Measurements from ENCODE around the gene ARMC2. TPM values are rescaled to one million over a fixed set of nuclear protein-coding genes. Genes with fewer than 3 reads are reported as not detected.
A peak's percentile ranks its signal among the peaks of the same experiment; 100 is the strongest.
"Not testable (repeated sequence)": the region's sequence is repeated elsewhere in the genome, so short reads cannot be mapped to it uniquely, and the experiment has no call there.

Gene ARMC2
- total RNA-seq, 5 donors from 2014 or later (not counting 1 experiment from before 2014, with no cell fraction given) = 6.4 to 10.0 (median 8.1) TPM

DNA sequence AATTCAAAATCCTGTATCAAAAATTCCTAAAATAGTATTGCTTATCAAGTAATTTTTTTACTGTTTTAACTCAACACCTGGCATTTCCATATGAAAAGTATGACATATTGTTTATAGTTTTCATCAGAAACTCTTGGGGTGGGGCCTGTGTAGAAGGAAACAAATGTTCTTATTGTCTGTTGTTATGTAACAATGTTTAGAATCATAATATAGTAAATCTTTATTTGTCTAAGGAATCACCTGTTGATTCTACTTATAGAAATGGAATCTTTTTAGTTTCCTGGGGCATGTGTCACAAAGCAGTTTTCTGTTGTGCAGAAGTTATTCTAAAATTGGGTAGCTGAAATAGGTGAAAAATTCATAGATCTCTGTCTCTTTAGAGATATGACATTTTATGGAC lies 4.9 kb downstream of the ARMC2 start:
- DNase-seq (no peak), ATAC-seq (replicated peaks in 1 of 4) (no peak)
- H3K27me3 Mint-ChIP-seq = no peaks in the 10 kb centered on the region
- CTCF ChIA-PET = no interaction called here
- no peak overlapping the region for H3K4me3 ChIP-seq (ENCODE audit: control insufficient read depth in 1 of 2, extremely low read depth in 1 of 2, low read length in 1 of 2)
- no peak overlapping the region for H3K27ac ChIP-seq (ENCODE audit: low read length)
- peaks cover 4 to 11% (median 4%) of the 10 kb centered on the region in 3 donors for H3K9me3 Mint-ChIP-seq
- no peaks in the 10 kb centered on the region for H3K27me3 ChIP-seq (replicated peaks in 1 of 2; ENCODE audit: control insufficient read depth in 2 of 2, extremely low read depth in 1 of 2, insufficient read depth in 2 of 2, low read length in 1 of 2)
- H3K4me1 ChIP-seq (ENCODE audit: control insufficient read depth in 1 of 2, extremely low read depth in 1 of 2, insufficient read depth in 2 of 2, low read length in 2 of 2) = peaks cover 0 to 6% of the 10 kb centered on the region in 2 experiments
- no peak overlapping the region for H3K27ac Mint-ChIP-seq
- POLR2A ChIA-PET = no interaction called here
- peaks cover 17 to 19% (median 18%) of the 10 kb centered on the region in 3 donors for H3K4me1 Mint-ChIP-seq
- peaks cover 5 to 27% of the 10 kb centered on the region in 2 donors for H3K36me3 ChIP-seq (ENCODE audit: control insufficient read depth in 2 of 2, extremely low read depth in 1 of 2, insufficient read depth in 1 of 2, low read length in 1 of 2)
- peaks cover 2% of the 10 kb centered on the region for H3K9me3 ChIP-seq
- H3K36me3 Mint-ChIP-seq = peaks cover 39% of the 10 kb centered on the region
- no peak overlapping the region for H3K4me3 Mint-ChIP-seq

DNA sequence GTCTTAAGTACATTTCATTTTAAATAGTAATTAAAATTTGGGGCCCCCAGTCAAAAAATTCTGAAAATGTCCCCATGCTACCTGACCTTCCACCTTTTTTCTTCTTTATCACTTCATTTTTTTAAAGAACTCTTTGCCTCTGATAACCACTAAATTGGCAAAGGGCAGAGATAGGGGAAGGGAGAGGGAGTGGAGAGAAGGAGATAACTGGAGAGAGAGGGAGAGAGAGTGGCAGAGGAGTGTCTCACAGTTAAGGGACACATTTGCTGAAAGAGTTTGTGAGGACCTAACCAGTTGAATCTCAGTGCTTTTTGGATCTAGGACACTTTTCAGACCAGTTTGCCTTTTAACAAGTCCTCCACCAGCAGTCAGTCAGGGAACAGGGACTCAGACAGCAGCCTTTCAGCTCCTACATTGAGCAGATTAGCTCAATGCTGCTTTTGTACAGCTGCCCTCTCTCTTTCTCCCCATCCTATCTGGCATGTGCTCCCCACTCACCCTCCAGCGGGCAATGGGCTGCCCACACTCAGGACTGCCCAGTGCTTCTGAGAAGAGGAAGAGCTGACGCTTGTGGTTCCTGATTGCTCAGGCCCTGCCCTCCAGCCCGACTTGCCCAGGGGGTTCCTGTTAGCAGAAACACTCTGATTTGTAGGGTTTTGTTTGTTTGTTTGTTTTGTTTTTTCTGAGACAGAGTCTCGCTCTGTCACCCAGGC lies 14.4 kb downstream of the ARMC2 start:
- Histone ChIP-seq H3K36me3 (ENCODE audit: control insufficient read depth in 2 of 2, extremely low read depth in 1 of 2, insufficient read depth in 1 of 2, low read length in 1 of 2) (peaks cover 4 to 12% of the 10 kb centered on the region in 2 donors), H3K9me3 (no peaks in the 10 kb centered on the region), H3K4me1 (ENCODE audit: control insufficient read depth in 1 of 2, extremely low read depth in 1 of 2, insufficient read depth in 2 of 2, low read length in 2 of 2) (peaks cover 0 to 5% of the 10 kb centered on the region in 2 experiments), H3K27me3 (replicated peaks in 1 of 2; ENCODE audit: control insufficient read depth in 2 of 2, extremely low read depth in 1 of 2, insufficient read depth in 2 of 2, low read length in 1 of 2) (no peaks in the 10 kb centered on the region), H3K27ac (ENCODE audit: low read length) (no peak overlapping the region), H3K4me3 (ENCODE audit: control insufficient read depth in 1 of 2, extremely low read depth in 1 of 2, low read length in 1 of 2) (no peak overlapping the region)
- Mint-ChIP-seq H3K4me1 (peaks cover 7 to 16% (median 14%) of the 10 kb centered on the region in 3 donors), H3K4me3 (no peak overlapping the region), H3K27me3 (no peaks in the 10 kb centered on the region), H3K9me3 (peaks cover 0 to under 1% (median under 1%) of the 10 kb centered on the region in 3 donors), H3K36me3 (peaks cover 43% of the 10 kb centered on the region), H3K27ac (no peak overlapping the region)
- peak in 1 of 35 experiments; percentile 27 for DNase-seq
- ATAC-seq (replicated peaks in 1 of 4) = no peak
- 82% methylated on average over 3 of the region's 4 CpGs for WGBS (ENCODE audit: insufficient coverage)
- ChIA-PET POLR2A (interaction anchor here in 1 of 2 donors (0.5 kb wide), 1 partner anchor 136 kb away, joined by 3 read pairs; no protein-coding TSS in a partner anchor), CTCF (no interaction called here)

DNA sequence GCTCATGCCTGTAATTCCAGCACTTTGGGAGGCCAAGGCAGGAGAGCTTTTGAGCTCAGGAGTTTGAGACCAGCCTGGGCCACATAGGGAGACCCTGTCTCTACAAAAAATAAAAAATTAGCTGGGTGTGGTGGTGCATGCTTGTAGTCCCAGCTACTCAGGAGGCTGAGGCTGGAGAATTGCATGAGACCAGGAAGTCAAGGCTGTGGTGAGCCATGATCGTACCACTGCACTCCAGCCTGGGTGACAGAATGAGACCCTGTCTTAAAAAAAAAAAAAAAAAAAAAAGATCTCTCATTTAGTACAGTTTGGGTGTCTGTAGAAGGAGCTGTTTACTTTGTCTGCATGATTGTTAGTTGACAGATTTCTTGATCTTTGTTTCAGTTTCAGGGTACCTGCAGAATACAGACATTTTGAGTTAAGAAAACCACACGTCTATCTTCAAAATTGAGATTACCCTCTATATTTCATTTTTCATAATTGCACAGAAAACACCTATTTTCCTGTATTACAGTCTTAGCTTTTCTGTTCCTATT lies 17.6 kb downstream of the ARMC2 start:
- H3K4me3 ChIP-seq (ENCODE audit: control insufficient read depth in 1 of 2, extremely low read depth in 1 of 2, low read length in 1 of 2); H3K4me1 ChIP-seq (ENCODE audit: control insufficient read depth in 1 of 2, extremely low read depth in 1 of 2, insufficient read depth in 2 of 2, low read length in 2 of 2); H3K9me3 ChIP-seq; DNase-seq; H3K27me3 ChIP-seq (replicated peaks in 1 of 2; ENCODE audit: control insufficient read depth in 2 of 2, extremely low read depth in 1 of 2, insufficient read depth in 2 of 2, low read length in 1 of 2); H3K9me3 Mint-ChIP-seq; H3K27me3 Mint-ChIP-seq; H3K36me3 ChIP-seq (ENCODE audit: control insufficient read depth in 2 of 2, extremely low read depth in 1 of 2, insufficient read depth in 1 of 2, low read length in 1 of 2); H3K4me3 Mint-ChIP-seq; H3K27ac ChIP-seq (ENCODE audit: low read length): not testable (repeated sequence)
- ChIA-PET CTCF (interaction anchor here in 1 of 2 donors (0.6 to 1.0 kb wide), 4 partner anchors 30 to 589 kb away, joined by 3 to 7 read pairs (median 4); no protein-coding TSS in a partner anchor), POLR2A (interaction anchor here (0.5 to 0.7 kb wide), 4 partner anchors 17 to 532 kb away, joined by 3 to 12 read pairs (median 6); no protein-coding TSS in a partner anchor)
- peaks cover 37% of the 10 kb centered on the region for H3K36me3 Mint-ChIP-seq
- WGBS (ENCODE audit: insufficient coverage) = no CpG with 5 or more reads among the region's 2 CpGs
- peak in 3 of 4 experiments; percentile 19 to 55 (median 44) for ATAC-seq (replicated peaks in 1 of 4)
- H3K27ac Mint-ChIP-seq = peak overlapping the region; percentile 36 to 80
- peaks cover 16 to 20% (median 19%) of the 10 kb centered on the region in 3 donors for H3K4me1 Mint-ChIP-seq

DNA sequence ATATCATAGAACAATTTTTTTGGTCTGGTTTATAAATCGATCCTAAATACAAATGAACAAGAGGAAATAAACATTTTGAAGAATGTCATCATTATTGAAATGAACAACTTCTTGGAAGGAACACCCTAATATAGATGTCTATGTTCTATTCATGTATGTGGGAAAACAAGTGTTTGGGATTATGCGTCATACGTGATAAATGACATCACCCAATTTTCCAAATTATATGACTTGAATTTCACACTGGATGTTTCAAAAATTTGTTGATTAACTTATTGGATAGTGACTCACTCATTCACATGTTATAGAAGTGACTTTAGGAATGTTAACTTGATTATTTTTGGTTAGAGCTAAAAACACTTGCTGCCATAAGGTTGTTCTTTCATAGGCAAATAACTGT lies 18.6 kb downstream of the ARMC2 start:
- Histone ChIP-seq H3K36me3 (ENCODE audit: control insufficient read depth in 2 of 2, extremely low read depth in 1 of 2, insufficient read depth in 1 of 2, low read length in 1 of 2) (peaks cover 3 to 5% of the 10 kb centered on the region in 2 donors), H3K27me3 (replicated peaks in 1 of 2; ENCODE audit: control insufficient read depth in 2 of 2, extremely low read depth in 1 of 2, insufficient read depth in 2 of 2, low read length in 1 of 2) (no peaks in the 10 kb centered on the region), H3K4me3 (ENCODE audit: control insufficient read depth in 1 of 2, extremely low read depth in 1 of 2, low read length in 1 of 2) (no peak overlapping the region), H3K27ac (ENCODE audit: low read length) (no peak overlapping the region), H3K4me1 (ENCODE audit: control insufficient read depth in 1 of 2, extremely low read depth in 1 of 2, insufficient read depth in 2 of 2, low read length in 2 of 2) (peaks cover 0 to 18% of the 10 kb centered on the region in 2 experiments), H3K9me3 (no peaks in the 10 kb centered on the region)
- ATAC-seq (replicated peaks in 1 of 4) (no peak), DNase-seq (no peak)
- no peaks in the 10 kb centered on the region for H3K9me3 Mint-ChIP-seq
- H3K27me3 Mint-ChIP-seq = no peaks in the 10 kb centered on the region
- no peak overlapping the region for H3K27ac Mint-ChIP-seq
- WGBS (ENCODE audit: insufficient coverage) = no CpG with 5 or more reads among the region's 3 CpGs
- peaks cover 21 to 29% (median 28%) of the 10 kb centered on the region in 3 donors for H3K4me1 Mint-ChIP-seq
- POLR2A ChIA-PET = interaction anchor here in 1 of 2 donors (0.6 kb wide), 1 partner anchor 150 kb away, joined by 3 read pairs; no protein-coding TSS in a partner anchor
- H3K4me3 Mint-ChIP-seq = no peak overlapping the region
- CTCF ChIA-PET = no interaction called here
- H3K36me3 Mint-ChIP-seq = peaks cover 36% of the 10 kb centered on the region

DNA sequence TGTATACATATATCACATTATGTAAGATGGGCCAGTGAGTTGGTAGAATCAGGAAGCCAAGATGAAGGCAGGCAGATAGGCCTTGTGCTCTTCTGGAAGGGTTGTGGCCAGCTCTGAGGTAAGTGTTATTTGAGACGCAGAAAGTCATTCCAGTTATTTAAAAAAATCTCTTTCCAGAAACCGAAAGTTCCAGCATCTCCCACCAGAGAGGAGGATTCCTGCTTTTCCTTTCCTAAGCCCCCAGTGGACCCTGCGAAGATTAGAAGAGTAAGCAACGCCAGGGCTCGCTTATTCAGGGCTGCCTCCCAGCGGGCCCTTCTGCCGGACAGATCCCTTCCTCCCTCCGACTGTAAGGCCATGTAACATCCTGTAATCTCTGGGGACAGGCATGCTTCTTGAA lies 20.4 kb downstream of the ARMC2 start:
- Histone ChIP-seq H3K9me3 (no peaks in the 10 kb centered on the region), H3K27ac (ENCODE audit: low read length) (no peak overlapping the region), H3K4me3 (ENCODE audit: control insufficient read depth in 1 of 2, extremely low read depth in 1 of 2, low read length in 1 of 2) (no peak overlapping the region), H3K27me3 (replicated peaks in 1 of 2; ENCODE audit: control insufficient read depth in 2 of 2, extremely low read depth in 1 of 2, insufficient read depth in 2 of 2, low read length in 1 of 2) (no peaks in the 10 kb centered on the region), H3K36me3 (ENCODE audit: control insufficient read depth in 2 of 2, extremely low read depth in 1 of 2, insufficient read depth in 1 of 2, low read length in 1 of 2) (peaks cover 3 to 5% of the 10 kb centered on the region in 2 donors), H3K4me1 (ENCODE audit: control insufficient read depth in 1 of 2, extremely low read depth in 1 of 2, insufficient read depth in 2 of 2, low read length in 2 of 2) (peaks cover 0 to 36% of the 10 kb centered on the region in 2 experiments)
- Mint-ChIP-seq H3K36me3 (peaks cover 37% of the 10 kb centered on the region), H3K27me3 (no peaks in the 10 kb centered on the region), H3K27ac (no peak overlapping the region), H3K9me3 (no peaks in the 10 kb centered on the region), H3K4me1 (peaks cover 30 to 45% (median 41%) of the 10 kb centered on the region in 3 donors), H3K4me3 (no peak overlapping the region)
- WGBS (ENCODE audit: insufficient coverage) = 100% methylated on average over 3 of the region's 8 CpGs
- POLR2A ChIA-PET = interaction anchor here in 1 of 2 donors (0.6 kb wide), 1 partner anchor 139 kb away, joined by 3 read pairs; no protein-coding TSS in a partner anchor
- ATAC-seq (replicated peaks in 1 of 4) (no peak), DNase-seq (no peak)
- CTCF ChIA-PET = no interaction called here

DNA sequence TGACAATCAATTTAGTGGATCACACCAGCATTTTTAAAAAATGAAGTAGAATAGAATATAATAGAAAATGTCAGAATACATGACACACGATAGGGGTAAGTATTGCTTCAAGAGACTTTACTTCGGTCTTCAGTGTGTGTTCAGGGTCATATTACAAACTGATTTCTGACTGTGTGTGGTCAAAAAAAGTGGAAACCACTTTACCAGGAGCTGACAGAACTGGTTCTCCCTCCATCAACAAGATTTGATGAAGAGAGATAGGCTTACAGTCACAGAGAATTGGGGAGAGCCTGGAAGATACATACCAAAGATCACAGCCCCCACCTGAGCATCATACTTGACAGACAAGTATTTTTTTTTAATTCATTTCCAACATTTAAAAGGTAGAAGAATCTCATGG lies 21.7 kb downstream of the ARMC2 start:
- 90% methylated on average over 2 of the region's 2 CpGs for WGBS (ENCODE audit: insufficient coverage)
- Mint-ChIP-seq H3K27me3 (no peaks in the 10 kb centered on the region), H3K27ac (peak overlapping the region in 1 of 2 donors; percentile 35), H3K36me3 (peaks cover 31% of the 10 kb centered on the region), H3K4me3 (no peak overlapping the region), H3K4me1 (peaks cover 39 to 54% (median 51%) of the 10 kb centered on the region in 3 donors), H3K9me3 (no peaks in the 10 kb centered on the region)
- peaks cover 2 to 47% of the 10 kb centered on the region in 2 experiments for H3K4me1 ChIP-seq (ENCODE audit: control insufficient read depth in 1 of 2, extremely low read depth in 1 of 2, insufficient read depth in 2 of 2, low read length in 2 of 2)
- peaks cover 0 to 5% of the 10 kb centered on the region in 2 donors for H3K36me3 ChIP-seq (ENCODE audit: control insufficient read depth in 2 of 2, extremely low read depth in 1 of 2, insufficient read depth in 1 of 2, low read length in 1 of 2)
- DNase-seq = no peak
- no peaks in the 10 kb centered on the region for H3K27me3 ChIP-seq (replicated peaks in 1 of 2; ENCODE audit: control insufficient read depth in 2 of 2, extremely low read depth in 1 of 2, insufficient read depth in 2 of 2, low read length in 1 of 2)
- no peaks in the 10 kb centered on the region for H3K9me3 ChIP-seq
- POLR2A ChIA-PET = interaction anchor here in 1 of 2 donors (0.7 kb wide), 1 partner anchor 72 kb away, joined by 3 read pairs; no protein-coding TSS in a partner anchor
- CTCF ChIA-PET = no interaction called here
- H3K27ac ChIP-seq (ENCODE audit: low read length) = no peak overlapping the region
- no peak overlapping the region for H3K4me3 ChIP-seq (ENCODE audit: control insufficient read depth in 1 of 2, extremely low read depth in 1 of 2, low read length in 1 of 2)
- no peak for ATAC-seq (replicated peaks in 1 of 4)
